Midbrain (tissue), 1 donor: ENCODE results near the gene ERGIC1.

Experiments
- DNase-seq: peaks from one replicate; lab custom pipeline; 2025; lab: John Stamatoyannopoulos, UW

Gene ERGIC1

DNA sequence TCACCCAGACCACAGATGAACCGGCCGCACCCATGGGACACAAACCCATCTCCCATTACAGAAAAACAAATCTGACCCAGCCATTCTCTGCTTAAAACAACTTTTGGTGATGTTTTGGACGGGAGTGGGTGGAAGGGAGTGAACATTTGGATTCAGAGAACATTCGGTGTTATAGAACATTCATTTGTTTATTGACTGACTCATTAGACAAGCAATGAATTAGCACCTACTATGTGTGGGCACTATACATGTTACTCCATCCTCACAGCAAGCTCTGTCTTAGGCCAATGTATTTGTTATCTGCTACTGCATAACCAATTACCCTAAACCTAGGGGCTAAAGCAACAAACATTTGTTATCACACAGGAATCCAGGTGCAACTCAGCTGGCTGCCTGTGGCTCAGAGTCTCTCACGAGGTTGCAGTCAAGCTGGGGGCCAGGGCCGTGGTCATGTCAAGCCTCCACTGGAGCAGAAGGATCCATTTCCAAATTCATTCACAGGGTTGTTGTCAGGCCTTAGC is 5.1 kb upstream of the ERGIC1 start:
- DNase-seq = no peak

DNA sequence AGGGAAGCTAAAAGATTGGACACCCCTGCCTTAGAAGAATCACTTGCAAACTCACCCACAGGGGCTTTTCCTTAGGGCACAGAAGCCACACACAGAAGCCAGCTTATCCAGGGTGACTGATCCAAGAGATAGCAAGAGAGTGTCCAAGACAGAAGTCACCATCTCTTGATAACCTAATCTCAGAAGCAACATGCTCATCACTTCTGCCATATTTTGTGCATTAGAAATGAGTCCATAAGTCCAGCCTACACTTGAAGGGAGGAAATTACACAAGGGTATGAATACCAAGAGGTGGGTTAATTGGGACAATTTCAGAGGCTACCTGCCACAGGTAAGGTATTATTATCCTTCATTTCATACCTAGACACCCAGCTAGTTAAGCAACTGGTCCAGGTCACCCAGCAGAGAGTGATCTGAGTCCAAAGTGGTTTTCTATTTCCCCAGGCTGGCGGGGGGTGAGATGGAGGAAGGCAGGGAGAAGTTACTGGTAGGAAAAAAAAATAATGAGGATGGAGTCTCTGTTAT is 3.7 kb upstream of the ERGIC1 start:
- DNase-seq = no peak

DNA sequence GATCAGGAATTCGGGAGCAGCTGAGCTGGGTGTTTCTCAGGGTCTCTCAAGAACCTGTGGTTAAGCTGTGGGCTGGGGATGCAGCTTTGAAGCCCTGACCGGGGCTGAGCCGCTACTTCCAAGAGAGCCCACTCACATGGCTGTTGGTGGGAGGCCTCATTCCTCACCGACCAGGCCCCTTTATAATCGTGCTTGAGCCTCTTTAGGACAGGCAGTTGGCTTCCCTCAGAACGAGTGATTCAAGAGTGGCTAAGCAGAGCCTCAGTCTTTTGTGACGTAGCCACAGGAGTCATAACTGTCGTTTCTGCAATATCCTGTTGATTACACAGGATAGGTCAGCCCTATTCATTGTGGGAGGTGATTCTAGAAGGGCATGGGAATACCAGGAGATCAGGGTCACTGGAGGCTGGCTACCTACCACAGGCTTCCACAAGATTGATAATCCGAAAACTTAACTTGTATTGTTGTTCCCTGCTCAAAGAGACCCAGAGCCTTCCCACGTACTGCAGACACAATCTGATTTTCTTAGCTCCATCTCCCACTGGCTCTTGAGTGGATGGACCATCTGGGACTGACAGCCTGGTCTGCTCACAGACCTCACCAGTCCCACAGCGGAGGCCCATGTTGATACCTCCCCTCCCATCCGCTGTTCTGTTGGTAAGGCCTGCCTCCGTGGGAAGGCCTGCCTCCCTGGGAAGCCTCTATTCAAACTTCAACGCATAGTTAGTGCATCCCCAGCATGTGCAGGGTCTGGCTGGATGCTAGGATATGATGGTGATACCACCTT is 3.0 kb upstream of the ERGIC1 start:
- no peak for DNase-seq

DNA sequence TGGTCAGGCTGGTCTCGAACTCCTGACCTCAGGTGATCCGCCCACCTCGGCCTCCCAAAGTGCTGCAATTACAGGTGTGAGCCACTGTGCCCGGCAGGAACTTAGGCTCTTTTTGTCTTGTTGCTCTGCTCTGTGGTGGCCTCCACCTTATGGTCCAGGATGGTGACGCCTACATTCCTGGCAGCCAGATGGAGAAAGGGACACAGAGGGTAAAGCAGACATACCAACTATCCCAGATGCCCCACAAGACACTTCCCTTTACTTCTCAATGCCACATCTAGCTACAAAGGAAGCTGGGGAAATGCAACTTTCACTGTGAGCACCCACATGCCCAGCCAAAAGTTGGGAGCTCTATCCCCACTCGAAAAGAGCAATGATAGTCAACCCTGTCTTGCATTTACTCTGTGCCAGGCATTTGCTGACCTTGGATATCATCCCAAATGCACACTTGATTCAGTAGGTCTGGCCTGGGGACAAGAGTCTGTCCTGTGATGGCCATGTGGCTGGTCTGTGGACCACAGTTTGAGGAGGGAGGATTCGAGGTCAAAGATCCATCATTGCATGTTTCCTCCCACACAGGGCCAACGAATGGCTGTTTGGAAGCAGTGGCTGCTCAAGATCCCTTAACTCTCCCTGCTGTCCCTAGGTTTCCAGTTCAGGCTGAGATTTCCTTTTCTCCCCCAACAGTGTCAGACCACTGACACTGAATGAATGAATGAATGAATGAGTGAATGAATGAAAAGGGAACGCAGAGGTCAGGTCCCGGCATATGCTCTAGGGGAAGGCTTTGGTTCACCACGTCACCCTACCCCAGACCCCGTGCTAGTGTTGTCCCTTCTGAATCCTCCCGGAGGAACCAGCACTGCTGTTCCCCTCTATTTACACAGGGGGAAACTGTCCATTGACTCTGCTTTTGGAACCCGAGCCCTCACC is 1.4 kb upstream of the ERGIC1 start:
- no peak for DNase-seq

DNA sequence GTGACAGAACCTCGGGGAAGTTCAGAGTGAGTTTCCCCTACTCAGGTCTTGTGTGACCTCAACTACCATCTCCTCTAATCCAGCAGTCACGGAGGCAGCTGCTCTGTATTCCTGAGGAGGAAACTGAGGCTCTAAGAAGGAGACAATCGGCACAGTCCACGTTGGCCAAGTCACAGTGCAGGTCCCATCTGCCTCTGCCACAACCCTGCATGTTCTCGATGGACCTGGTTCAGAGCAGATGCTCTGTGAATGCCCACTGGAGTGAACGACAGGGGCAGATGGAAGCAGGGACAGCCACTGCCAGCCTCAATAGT is 722 bp upstream of the ERGIC1 start:
- DNase-seq = no peak

DNA sequence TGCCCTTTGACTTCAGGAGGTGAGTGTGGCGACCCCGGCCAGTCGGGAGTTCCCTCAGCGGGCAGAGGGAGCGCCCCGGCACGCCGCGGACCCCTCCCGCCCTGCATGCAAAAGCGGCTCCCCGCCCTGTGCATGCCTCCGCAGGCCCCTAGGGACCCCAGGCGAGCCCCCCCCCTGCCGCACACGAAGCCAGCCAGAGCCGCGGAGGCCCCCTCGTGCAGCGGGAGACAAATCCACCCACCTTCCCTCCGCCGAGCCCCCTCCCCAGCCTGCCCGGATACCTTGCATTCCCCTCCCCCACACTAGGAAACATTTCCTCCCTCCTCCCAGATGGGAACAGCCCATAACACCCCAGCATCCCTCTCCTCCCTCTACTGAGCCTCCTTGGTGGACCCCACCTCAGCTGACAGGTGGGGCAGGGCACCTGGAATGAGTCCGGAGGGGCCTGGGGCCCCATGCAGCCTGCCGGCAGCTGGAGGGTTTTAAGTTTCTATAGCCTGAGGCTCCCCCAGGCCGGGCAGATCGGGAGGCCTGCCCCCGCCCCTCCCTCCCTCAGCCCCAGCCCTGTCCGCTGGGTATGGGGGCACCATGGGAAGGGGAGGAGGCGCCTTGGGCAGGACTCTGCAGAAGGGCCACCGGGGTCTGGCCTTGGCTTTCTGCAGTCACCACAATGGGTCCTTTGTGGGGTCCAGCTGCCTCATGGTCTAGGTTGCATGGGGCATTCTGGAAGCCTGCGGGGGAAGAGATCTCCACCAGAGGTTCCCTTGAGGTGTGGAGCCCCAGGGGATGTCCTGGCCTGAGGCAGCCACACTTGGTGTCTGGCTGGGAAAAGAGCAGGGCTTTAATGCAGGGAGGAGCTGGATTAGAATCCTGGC is 601 bp downstream of the ERGIC1 start:
- DNase-seq = no peak

DNA sequence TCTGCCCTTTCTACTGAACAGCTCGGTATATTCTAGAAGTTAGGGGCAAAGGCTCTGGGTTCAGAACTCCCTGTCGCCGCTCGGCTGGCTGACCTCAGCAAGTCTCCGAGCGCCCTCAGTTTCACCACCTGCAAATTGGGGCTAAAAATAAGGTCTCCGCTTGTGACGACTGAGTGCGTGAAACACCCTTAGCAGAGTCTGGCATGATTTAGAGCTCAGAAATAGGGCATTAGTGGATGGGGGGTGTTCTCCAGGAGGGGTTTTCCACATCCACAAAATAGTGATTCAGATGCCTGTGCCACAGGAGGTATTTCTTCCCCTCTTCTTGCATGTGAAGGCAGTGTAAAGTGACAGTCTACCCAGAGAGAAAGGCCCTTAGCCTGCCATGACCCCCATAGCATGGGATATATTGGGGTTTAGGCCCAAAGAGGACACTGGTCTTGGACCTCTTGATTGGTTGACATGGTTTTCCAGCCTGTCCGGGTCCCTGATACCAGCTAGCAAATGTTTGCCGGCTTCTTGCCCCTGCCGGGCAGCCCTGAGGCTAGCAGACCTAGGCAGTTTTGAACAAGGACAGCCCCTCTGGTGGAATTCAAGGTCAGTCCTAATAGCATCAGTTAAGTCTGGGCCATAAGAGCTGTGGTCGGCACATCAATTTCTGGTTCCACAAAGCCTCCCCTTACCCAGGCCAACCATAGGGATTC is 1.4 kb downstream of the ERGIC1 start:
- DNase-seq = no peak

DNA sequence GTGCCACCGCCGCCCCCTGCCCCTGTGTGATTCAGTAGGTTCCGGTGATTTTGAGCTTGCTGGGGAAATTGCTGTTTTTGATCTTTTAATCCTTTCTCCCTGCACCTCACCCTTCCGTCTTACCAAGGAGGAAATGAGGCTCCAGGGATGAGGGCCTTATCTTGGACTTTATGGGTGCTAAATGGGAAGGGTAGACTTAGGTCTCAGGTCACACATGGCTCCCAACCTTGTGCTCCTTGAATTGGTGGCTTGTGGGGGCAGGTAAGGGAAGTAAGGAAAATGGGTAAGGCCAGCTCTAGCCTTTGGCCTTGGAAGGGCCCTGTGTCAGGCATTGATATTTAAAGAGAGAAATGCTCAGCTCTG is 1.9 kb downstream of the ERGIC1 start:
- no peak for DNase-seq

DNA sequence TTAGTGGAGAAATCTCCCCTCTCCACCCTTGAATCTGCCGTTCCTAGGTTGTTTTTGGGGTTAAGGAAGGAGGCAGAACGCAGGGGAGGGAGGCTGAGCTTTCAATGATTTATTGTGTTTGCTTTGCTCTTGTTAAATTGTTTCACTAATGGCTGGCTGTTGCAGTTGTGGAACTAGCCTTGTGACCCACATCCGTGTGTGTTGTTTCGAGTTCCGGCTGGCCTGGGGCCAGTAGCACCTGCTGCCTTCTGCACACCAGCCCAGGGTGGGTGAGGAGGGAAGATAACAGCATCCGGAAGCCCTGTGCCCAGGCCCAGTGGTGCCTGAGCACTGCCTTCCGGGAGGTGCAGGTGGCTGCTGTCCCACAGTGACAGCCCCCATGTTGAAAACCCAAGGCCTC is 3.6 kb downstream of the ERGIC1 start:
- DNase-seq = no peak

DNA sequence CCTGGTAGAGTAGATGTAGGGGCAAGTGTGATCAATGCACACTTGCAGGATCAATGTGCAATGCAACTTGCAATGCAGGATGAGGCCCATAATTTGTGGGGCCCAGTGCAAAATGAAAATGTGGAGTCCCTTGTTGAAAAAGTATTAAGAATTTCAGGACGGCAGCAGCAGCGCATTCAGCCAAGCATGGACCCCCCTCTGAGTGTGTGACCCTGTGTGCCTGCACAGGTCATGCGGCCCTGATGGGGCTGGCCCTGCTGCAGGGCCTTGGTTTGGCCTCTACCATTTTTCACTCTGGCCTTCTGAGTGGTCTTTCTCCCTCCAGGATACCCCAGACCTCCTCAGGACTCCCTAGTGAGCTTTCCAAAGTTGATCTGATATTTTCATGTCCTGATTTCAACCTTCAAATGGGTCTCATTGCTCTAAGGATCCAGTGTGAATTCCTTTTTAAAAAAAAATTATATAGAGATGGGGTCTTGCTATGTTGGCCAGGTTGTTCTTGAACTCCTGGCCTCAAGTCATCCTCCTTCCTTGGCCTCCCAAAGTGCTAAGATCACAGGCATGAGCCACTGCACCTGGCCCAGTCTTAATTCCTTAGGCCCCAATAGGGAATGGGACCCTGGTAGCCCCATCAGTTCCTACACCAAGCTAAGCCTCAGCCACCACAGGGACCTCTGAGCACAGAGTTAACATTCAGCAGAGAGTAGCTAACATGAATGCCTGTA is 4.3 kb downstream of the ERGIC1 start:
- DNase-seq = no peak

DNA sequence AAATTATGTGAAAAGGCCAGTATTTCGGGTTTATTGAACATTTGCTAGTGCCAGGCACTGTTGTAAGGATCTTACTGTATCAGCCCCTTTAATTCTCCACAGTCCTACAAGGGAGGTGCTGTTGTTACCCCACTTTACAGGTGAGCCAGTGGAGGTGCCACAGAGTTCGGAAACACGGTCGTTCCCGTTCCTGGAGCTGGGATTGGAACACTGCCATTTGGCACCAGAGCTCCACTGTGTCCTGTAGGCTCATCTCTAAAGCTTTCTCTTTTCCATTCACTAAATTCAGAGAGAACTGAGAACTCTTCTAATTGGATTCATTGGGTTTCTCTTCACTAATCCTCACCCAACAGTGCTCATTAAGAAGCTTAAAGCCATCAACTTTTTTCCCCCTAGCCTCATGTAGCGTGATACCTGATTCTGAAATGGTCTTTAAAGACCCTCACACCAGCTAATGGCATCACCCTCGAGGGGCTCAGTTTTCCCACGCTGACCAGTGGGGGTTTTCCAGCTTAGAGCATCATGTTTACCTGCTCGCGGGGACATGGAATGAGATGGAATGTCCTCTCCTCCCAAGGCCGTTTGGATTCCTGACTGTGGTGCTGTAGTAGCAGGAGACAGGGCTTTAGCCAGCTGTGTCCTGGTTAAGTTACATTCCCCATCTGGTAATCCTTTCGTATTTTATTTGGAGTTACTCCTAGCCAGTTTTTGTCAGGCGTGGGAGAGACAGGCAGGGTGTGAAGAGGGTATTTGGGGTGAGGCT is 5.8 kb downstream of the ERGIC1 start:
- DNase-seq = no peak

DNA sequence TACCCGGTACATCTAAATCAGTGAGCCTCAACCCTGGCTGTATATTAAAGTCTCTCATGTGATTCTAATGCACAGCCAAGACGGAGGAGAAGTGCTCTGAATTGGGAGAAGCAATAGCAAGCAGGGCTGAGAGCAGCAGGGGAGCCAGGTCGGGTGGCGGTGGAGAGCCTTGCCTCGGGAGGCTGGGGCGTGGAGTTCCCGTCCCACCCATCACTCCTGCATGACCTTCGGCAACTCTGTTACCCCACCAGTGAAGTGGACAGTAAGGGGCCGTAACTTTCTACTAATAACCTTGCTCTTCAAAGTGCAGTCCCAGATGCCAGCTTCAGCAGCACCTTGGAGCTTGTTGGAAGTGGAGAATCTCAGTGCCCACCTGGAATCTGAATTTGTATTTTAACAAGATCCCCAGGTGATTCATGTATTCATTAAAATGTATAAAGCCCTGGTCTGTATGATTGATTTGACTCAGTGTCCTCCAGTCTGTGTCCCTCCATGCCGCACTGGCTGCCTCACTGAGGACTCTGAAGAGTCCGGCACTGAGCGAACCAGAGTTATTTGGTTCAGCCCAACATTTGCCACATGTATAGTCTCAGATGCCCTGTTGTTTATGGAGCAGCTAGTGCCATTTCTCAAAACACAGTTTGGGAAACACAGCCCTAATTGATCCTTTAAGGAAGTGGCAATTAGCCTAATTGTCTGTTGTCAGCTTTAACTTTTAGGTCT is 6.5 kb downstream of the ERGIC1 start:
- no peak for DNase-seq

DNA sequence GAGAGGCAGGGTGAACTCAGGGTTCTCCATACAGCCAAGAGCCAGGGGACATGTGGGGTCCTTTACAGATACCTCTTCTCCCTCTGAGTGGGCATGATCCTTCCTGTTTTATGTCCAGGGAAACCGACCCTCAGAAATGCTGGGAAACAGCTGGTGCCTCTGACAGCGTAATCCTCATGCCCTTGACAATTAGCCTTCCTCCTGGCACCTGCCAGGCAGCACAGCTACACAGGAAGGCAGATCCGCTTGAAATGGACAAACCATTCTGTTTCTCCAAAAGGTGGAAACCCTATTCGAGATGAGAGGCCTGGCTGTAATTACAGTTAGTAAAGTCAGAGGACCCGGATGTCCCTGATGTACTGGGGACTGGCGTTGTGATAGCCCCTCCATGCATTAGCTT is 7.2 kb downstream of the ERGIC1 start:
- no peak for DNase-seq

DNA sequence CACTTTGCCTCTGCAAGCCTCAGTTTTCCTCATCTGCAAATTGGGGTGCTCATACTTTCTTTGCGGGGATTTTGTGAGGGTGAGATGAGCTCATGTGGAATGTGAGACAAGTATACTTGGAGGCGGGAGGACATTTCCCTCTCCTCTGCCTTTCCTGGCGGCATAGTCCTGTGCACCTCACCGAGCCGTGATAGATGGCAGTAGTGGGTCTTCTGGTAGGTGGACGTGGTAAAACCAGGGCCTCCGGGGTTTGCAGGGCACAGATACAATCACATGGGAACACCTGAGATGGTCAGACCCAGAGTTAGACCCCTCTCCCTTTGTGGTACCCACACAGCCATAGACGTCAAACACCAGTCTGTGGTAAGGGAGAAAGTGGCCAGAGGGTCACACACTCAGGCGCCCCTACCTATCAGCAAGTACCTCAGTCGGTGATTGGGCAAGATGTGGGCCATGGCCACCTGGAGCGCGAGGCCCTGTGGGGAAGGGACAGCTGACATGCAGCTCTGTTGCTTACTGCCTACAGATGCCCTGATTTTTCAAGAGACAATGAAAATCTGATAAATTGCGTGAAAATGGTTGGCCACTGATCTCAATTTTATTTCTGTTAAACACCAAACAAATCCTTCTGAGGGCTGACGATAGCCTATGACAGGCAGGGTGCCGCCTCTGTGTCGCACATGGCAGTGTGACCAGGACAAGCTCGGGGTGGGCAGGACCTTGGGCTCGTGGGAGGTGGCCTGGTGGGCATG is 9.9 kb downstream of the ERGIC1 start:
- no peak for DNase-seq

DNA sequence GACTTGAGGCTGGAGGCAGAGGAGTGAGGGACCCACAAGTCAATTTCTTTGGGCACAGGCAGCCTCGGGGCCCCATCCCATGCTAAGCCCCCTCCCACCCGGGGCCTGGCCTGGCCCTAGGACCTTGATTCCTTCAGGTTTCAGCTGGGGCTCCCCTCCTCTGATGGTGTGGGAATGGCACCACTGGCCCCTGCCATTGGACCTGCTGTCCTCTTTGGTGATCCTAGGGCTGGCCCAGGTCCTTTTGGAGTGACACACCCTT is 10.5 kb downstream of the ERGIC1 start:
- no peak for DNase-seq

DNA sequence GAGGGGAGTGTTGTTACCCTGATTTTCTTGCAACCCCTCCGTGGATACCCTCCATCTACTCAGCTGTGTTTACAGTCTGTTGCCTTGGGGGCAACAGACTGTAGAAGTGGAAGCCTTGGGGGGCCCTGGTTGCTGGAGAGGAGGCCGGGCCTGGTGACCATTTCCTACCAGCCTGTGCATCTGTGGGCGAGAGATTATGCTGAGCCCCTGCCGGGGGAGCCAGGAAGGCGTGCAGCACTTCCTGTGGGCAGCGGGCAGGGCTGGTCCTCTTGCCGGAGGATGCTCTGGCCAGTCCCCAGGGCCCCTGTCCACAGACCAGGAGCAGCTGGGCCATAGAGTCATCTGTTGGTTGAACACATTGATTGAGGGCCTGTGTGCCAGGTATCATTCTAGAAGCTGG is 11.1 kb downstream of the ERGIC1 start:
- no peak for DNase-seq

DNA sequence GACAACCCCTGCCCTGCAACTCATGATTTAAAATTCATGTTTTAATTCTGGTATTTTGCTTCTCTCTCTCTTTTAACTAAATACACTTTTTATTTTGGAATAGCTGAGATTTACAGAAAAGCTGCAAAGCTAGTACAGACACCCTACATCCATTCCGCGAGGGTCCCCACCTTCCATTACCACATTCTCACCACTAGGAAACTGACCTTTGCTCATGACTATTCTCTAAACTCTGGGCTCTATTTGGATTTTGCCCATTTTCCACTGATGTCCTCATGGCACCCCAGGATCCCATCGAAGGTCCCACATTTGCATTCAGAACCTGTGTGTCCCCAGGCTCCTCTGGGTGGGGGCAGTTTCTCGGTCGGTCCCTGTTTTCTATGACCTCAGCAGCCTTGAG is 11.5 kb downstream of the ERGIC1 start:
- DNase-seq = no peak

DNA sequence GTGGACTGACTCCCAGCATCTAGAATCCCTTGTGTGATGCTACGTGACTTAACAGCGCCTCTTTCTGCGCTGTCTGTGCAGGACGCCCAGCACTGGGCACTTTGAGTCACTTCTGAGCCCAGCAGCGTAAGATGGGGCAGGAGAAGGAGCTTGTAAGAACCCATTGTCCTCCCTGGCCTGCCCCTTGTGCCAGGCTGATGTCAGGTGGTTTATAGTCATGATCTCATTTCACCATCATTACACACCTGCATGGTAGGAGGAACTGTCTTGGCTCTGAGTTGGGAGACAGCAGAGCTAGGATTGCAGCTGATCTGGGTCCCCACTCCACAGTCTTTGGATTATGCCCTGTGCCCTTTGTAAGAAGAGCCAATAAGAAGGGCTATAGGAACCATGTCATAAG is 12.2 kb downstream of the ERGIC1 start:
- DNase-seq = no peak

DNA sequence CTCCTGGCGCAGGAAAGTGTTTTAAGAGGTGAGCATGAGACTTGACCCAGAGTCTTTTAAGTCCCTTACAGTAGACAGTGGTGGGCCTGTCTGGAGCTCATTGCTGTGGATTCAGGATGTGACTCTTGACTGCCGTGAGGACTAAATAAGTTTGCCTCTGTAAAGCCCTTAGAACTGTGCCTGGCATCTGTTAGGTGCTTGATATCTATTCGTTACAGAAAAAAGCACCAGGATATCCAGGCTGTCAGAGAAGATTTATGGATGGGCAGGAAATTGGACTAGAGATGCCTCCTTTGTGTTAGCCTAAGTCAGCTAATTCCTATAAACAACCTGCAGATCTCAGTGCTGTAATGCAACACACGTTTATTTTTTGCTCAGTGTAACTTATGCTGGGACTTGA is 12.6 kb downstream of the ERGIC1 start:
- DNase-seq = no peak
